Measurements from ENCODE around the gene ALKBH6. TPM values are rescaled to one million over a fixed set of nuclear protein-coding genes. Genes with fewer than 3 reads are reported as not detected.
A peak's percentile ranks its signal among the peaks of the same experiment; 100 is the strongest.
"Not testable (repeated sequence)": the region's sequence is repeated elsewhere in the genome, so short reads cannot be mapped to it uniquely, and the experiment has no call there.

The ALKBH6 gene
- 12.6 TPM for total RNA-seq
- long read RNA-seq, partial matches to known transcripts = 2 of 5 reads
- long read RNA-seq, other reads (novel, unspliced or antisense) = 1 of 5 reads

- DNase-seq (ENCODE audit: low spot score) = peak; percentile 100
Measured at GRCh38 chr19:36014012-36014924, at the start of gene ALKBH6. Gene ALKBH6, minus strand, starts transcription at chr19:36014213. Its CDS starts 816 bp downstream, at chr19:36013397.

GRCh38 chr19:36061367-36061766, 47.4 kb upstream of the ALKBH6 start:
- DNase-seq (ENCODE audit: low spot score) = no peak

- no peak for DNase-seq (ENCODE audit: low spot score)
Measured at GRCh38 chr19:36060430-36060829, 46.4 kb upstream of the ALKBH6 start.

GRCh38 chr19:36059180-36059910, 45.3 kb upstream of the ALKBH6 start:
- no peak for DNase-seq (ENCODE audit: low spot score)

GRCh38 chr19:36058481-36059179, 44.6 kb upstream of the ALKBH6 start:
- DNase-seq (ENCODE audit: low spot score) = no peak

GRCh38 chr19:36054733-36055686, 41.0 kb upstream of the ALKBH6 start, which contains the start of gene WDR62:
Gene WDR62, plus strand, starts transcription at chr19:36054897. Its CDS starts 75 bp downstream, at chr19:36054972.
- DNase-seq (ENCODE audit: low spot score) = peak; percentile 98

GRCh38 chr19:36054119-36054732, 40.2 kb upstream of the ALKBH6 start, which contains the start of gene THAP8:
Gene THAP8, minus strand, starts transcription at chr19:36054285. Its CDS starts 68 bp downstream, at chr19:36054217.
- peak; percentile 100 for DNase-seq (ENCODE audit: low spot score)

- DNase-seq (ENCODE audit: low spot score) = no peak
Measured at GRCh38 chr19:36051637-36052036, 37.6 kb upstream of the ALKBH6 start.

- no peak for DNase-seq (ENCODE audit: low spot score)
Measured at GRCh38 chr19:36051236-36051635, 37.2 kb upstream of the ALKBH6 start.

GRCh38 chr19:36049080-36049698, 35.2 kb upstream of the ALKBH6 start:
- no peak for DNase-seq (ENCODE audit: low spot score)

- DNase-seq (ENCODE audit: low spot score) = no peak
Measured at GRCh38 chr19:36047835-36048234, 33.8 kb upstream of the ALKBH6 start.

GRCh38 chr19:36046443-36047050, 32.5 kb upstream of the ALKBH6 start:
- no peak for DNase-seq (ENCODE audit: low spot score)

GRCh38 chr19:36043952-36044351, 29.9 kb upstream of the ALKBH6 start:
- DNase-seq (ENCODE audit: low spot score) = no peak

GRCh38 chr19:36041831-36042230, 27.8 kb upstream of the ALKBH6 start:
- DNase-seq (ENCODE audit: low spot score) = no peak

GRCh38 chr19:36041092-36041491, 27.1 kb upstream of the ALKBH6 start:
- DNase-seq (ENCODE audit: low spot score) = not testable (repeated sequence)

- no peak for DNase-seq (ENCODE audit: low spot score)
Measured at GRCh38 chr19:36040495-36040894, 26.5 kb upstream of the ALKBH6 start.

GRCh38 chr19:36032251-36033104, 18.5 kb upstream of the ALKBH6 start, which contains the start of gene CLIP3:
Gene CLIP3, minus strand, starts transcription at chr19:36032873. Its CDS starts 516 bp downstream, at chr19:36032357.
- DNase-seq (ENCODE audit: low spot score) = no peak

GRCh38 chr19:36031308-36031707, 17.3 kb upstream of the ALKBH6 start:
- DNase-seq (ENCODE audit: low spot score) = no peak

Data from mesenteric fat pad (tissue), 1 donor.